ENCODE measurements around the gene HGS.

GRCh38 chr17:81660441-81660840 lies 23.4 kb upstream of the HGS start:
- TF ChIP-seq CTCF (IDR thresholded peaks at IDR 0.05) (no peak), EZH2phosphoT487 (IDR thresholded peaks at IDR 0.05) (no peak)

Data from neural progenitor cell (in vitro differentiated cells).